CD4-positive, alpha-beta T cell treated with Interleukin-6 at 100 ng/mL for 8 hours (primary cell): ENCODE data around the gene JPH2.
"Not testable (repeated sequence)": the region's sequence is repeated elsewhere in the genome, so short reads cannot be mapped to it uniquely, and the experiment has no call there.

Experiments used
- DNase-seq: peaks from one replicate; pipeline ENCODE4 v3.0.0-alpha.2; 2020; ENCODE audit warnings: mixed read lengths, low spot score

Gene JPH2

GRCh38 chr20:44211177-44212039 lies 24.4 kb upstream of the JPH2 start:
- no peak for DNase-seq

DNA sequence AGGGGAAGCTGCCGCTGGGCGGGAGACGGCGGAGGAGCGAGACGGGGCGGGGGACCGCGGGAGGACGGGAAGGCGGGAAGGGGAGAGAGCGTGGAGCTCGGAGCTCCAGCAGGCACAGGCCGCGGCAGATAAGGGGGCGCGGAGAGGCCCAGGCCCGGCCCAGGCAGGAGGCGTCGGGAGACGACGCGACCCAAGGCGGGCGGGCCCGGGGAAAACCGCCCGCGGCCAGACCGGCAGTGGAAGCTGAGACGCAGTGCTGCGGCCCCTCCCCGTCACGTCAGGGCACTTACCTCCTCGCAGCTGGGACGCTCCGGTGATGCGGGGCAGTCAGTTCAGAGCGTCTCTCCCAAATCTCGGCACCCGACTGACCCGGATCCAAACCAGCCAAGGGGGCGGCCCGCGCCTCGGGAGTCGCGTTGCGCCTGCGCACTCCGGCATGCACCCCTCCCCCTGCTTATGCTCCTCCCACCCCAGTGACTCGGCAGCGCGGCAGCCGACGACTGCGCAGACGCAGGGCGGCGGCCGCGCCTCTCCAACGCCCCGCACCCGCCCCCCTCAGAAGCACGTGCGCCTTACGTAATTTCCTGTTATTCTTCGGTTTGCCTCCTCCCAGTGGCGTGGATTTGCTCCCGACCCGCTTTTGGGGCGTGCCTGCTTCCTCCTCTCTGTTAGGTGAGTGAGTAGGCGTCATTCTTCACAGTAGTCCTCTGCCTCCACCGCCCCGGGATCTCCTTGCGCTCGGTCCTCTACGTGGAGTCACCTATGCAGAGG lies 23.6 kb upstream of the JPH2 start, which contains the start of gene OSER1:
Gene OSER1, minus strand, starts transcription at position 366 of the 771 bp plus-strand sequence. CDS start 3,814 bp downstream, outside the sequence.
- DNase-seq: peak; percentile 97

GRCh38 chr20:44209686-44210405 lies 22.9 kb upstream of the JPH2 start:
- no peak for DNase-seq

DNA sequence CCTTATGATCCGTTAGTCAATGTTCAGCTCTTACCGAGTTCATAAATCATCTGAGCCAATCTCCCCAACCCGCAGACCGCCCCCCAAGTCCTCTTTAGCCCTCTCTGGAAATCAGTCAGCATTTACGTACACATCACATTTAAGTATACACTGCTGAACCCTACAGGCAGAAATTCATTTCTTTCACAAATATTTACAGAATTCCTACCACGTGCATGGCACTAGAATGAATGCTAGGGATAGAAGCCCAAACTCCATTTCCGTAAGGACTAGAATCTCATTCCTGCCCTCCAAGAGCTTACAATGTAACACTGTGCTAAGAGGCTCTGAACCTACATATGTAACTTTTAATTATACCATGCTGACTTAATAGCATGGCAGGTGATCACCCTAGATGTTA lies 21.8 kb upstream of the JPH2 start:
- no peak for DNase-seq

GRCh38 chr20:44208165-44208564 lies 21.2 kb upstream of the JPH2 start:
- no peak for DNase-seq

DNA sequence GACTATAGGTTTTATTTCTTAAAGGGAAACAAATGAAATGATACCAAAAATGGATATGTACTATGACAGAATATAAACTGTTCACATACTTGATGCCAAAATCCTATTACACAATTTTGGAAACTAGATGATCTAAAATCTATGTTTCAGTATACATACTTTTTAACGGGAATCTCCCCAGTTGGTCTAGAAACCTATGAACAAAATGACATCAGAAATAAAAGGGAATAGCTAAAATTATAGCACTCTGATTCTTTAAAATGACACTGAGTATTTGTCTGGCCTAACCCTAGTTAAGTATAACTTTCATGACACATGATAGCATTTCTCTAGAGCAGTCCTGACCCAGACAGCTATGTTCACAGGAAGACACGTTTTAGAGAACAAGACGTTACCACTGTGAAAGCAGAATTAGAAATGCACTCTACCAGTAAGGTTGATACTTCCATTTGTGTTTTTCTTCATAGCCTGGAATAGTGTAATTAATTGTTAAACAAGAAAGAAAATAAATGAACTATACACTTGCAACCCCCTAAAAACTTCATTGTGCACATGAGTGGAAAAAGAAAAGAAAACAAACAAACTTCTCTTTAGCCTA lies 20.2 kb upstream of the JPH2 start:
- DNase-seq: no peak

DNA sequence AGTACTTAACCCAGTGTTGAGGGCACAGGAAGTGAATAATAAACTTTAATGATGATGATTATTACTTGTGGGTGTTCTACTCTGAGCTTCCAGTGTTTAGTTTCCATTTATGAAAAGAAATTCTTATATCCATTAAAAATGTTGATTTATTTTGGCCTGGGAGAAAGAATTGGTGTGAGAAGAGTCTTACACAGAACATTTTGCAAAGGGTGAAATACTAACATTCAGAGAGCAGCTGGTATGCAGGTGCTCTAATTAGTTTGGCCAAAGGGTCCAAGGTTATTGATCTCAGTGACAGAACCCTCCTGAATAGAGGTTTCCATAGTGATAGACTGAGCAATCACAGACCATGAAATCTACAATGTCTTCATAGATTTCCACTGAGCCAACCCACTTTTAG lies 19.1 kb upstream of the JPH2 start:
- DNase-seq: no peak

GRCh38 chr20:44204832-44205215 lies 17.8 kb upstream of the JPH2 start:
- no peak for DNase-seq

DNA sequence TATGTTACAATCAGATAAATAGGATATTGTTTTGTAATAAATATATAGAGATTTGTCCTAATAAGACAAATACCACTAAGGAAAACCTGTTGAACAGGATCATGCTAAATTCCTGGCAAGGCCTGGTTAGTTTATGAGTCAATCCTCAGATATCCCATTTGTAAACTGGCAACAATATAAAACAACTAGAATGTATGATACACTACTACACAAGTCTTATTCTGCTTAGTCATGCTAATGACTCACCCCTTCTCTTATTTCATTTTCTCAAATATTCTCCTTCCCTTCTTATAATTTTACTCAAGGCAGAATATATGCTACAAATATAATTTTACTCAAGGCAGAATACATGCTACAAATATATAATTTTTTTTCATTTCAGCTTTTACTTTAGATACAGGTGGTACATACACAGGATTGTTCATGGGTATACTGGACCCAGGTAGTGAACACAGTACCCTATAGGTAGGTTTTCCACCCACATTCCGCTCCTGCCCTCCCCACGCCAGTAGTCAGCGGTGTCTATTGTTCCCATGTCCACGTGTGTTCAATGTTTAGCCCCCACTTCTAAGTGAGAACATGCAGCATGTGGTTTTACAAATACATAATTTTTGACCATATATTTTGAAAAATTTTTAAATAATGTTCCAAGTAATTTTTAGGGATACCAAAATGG lies 17.3 kb upstream of the JPH2 start:
- DNase-seq: no peak

DNA sequence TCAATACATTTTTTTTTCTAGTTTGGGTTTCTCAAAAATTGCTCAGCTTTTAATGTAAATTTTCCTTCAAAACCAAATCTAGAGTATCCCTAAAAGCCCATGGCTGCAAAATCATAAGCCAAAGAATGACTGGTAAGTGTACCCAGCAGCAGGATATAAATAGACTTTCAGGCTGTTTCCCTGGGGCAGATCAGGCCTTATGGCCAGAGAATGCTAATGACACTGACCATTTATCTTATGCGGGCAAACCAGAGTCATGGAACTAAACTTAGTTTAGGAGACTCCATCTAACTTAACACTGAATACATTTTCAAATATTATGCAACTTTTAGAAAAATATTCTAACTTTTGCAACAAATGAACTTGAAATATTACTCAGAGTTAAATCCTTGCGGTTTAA lies 16.2 kb upstream of the JPH2 start:
- DNase-seq: no peak

DNA sequence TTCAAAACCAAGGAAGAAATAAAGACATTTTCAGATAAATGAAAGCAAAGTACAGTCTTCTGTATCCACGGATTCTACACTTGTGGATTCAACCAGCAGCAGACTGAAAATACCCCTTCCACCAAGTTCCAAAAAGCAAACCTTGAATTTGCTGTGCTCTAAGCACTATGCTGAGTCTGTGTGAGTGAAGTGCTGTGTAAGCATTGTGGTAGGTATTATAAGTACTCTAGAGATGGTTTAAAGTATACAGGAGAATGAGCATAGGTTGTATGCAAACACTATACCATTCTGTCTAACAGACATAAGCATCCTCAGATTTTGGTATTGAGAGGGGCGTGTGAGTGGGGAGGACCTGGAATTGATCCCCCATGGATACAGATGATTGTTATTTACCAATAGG lies 14.0 kb upstream of the JPH2 start:
- DNase-seq: no peak

DNA sequence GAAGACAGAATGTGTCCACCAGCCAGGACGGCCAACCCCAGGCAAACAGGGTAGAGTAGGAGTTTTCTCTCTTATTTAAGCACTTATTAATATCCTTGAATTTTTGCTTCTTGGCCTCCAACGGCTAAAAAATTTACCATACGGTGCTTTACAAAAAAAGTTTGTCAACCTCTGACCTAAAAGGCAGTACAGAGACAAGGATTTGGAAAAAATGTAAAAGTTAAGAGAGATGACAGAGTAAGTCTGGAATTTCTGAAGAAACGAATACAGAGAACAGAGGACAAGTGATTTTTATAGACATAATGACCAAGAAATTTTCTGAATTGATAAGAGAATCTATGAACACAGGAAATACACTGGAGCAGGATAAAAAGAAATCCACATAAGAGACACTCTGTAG lies 13.4 kb upstream of the JPH2 start:
- DNase-seq: no peak

DNA sequence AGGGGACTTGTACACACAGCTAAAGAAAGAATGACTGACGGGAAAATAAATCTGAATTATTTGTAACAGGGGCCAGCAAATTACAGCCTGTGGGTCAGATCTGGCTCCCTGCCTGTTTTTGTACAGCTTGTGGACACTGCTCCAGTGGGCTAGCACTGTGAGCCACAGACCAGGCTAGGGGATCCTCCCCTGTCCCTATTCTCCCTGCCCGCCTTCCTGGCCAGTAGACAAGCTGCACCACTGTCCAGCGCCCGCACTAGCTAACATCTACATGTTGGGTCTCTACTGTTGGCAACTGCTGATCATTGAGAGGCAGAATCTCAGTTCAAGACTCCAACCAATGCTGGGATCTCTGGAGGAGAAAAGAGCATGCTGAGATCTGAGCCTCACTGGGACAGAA lies 12.9 kb upstream of the JPH2 start:
- no peak for DNase-seq

DNA sequence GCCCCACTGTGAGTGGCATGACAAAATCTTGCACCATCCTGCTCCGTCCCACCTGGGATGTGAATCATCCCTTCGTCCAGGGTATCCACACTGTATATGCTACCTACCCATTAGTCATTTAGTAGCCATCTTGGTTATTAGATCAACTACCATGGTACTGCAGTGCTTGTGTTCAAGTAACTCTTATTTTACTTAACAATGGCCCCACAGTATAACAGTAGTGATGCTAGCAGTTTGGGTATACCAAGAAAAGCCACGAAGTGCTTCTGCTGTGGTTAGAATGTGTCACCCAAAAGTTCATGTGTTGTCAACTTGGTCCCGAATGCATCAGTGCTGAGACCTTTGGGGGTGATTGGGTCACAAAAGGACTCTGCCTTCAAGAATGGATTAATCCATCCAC lies 11.9 kb upstream of the JPH2 start:
- no peak for DNase-seq

GRCh38 chr20:44196271-44196670 lies 9.3 kb upstream of the JPH2 start:
- DNase-seq: no peak

GRCh38 chr20:44195605-44196004 lies 8.6 kb upstream of the JPH2 start:
- no peak for DNase-seq

- no peak for DNase-seq
Observed at GRCh38 chr20:44193801-44194200, 6.8 kb upstream of the JPH2 start.

DNA sequence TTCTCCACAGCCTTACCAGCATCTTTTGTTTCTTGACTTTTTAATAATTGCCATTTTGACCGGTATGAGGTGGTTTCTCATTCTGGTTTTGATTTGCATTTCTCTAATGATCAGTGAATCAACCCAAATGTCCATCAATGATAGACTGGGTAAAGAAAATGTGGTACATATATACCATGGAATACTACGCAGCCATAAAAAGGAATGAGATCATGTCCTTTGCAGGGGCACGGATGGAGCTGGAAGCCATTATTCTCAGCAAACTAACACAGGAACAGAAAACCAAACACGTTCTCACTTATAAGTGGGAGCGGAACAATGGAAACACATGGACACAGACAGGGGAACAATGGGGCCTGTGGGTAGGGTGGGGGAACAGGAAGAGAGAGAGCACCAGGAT lies 4.7 kb upstream of the JPH2 start:
- DNase-seq: not testable (repeated sequence)

GRCh38 chr20:44190197-44190852 lies 3.3 kb upstream of the JPH2 start:
- peak; percentile 38 for DNase-seq

DNA sequence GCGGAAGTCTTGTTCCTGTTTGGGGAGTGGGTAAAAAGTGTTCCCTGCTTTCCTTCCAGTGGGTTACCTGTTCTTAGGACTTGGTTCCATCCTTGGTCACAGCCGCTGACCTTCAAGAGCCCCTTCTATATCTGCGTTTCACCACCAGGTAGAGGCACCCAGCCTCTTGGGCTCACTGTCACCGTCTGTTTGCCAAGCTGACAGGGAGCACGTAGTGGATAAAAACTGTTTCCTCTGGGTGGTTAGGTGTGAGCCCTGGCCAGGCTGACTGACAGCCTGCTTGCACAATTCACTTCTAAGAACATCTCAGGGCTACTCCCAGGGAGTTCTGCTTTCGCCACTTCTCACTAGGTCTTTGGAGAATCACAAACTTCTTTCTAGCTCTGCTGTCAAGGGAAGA lies 1.8 kb upstream of the JPH2 start:
- DNase-seq: no peak
